Activated CD8-positive, alpha-beta memory T cell treated with anti-CD3 and anti-CD28 coated beads for 1 hour (primary cell): Measurements from ENCODE around the gene DNAJB11.

Source experiments
- DNase-seq, 2 donors: peaks; one replicate each; pipeline ENCODE4 v3.0.0-alpha.2; 2020; ENCODE audit warnings: low read depth in 1 of 2; ENCODE audit errors: extremely low read depth in 1 of 2

The DNAJB11 gene

DNA sequence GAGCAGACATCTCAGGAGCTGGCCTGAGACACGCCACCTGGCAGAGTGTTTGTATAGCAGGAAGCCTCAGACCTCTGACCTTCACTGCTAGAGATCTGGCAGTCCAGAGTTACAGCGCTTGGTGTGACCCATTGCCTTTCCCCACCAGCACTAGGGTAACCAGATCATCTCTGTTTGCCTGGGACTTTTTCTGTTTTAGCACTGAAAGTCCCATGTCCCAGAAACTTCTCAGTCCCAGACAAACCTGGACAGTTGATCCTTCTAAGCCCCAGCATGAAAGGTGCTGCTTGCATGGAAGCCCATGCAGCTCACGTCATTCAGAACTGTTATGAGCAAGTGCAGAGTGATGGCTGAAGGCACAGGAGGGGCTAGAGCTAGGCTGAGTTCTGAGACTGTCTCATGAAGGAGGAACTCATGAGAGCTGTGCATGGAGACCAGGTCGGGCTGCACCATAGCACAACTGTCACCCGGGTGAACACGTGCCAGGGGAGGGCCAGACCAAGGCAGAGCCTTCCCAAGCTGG lies 24.1 kb downstream of the DNAJB11 start:
- no peak for DNase-seq

DNA sequence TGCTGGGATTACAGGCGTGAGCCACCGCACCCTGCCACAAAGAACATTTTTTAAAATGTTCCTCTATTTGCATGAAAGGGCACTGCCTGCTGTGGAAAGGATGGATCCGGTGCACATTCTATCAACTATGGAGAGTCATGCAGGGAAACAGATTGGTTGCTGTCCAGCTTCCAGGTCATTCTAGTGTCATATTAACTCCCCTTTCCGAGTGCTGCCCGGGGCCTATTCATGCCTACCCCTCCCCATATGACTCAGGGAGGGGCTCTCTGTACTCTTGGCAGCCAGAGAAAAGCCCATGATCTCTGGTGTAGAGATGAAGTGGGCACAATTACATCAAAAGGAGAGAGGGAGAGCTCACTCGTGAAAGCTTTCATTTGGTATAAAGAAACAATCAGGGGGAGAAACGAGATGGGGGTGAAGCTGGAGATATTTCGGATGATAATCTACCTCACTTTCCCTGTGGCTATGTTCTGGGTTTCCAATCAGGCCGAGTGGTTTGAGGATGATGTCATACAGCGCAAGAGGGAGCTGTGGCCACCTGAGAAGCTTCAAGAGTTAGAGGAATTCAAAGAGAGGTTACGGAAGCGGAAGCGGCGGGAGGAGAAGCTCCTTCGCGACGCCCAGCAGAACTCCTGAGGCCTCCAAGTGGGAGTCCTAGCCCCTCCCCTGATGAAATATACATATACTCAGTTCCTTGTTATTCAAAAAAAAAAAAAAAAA lies 26.2 kb downstream of the DNAJB11 start:
- no peak for DNase-seq

DNA sequence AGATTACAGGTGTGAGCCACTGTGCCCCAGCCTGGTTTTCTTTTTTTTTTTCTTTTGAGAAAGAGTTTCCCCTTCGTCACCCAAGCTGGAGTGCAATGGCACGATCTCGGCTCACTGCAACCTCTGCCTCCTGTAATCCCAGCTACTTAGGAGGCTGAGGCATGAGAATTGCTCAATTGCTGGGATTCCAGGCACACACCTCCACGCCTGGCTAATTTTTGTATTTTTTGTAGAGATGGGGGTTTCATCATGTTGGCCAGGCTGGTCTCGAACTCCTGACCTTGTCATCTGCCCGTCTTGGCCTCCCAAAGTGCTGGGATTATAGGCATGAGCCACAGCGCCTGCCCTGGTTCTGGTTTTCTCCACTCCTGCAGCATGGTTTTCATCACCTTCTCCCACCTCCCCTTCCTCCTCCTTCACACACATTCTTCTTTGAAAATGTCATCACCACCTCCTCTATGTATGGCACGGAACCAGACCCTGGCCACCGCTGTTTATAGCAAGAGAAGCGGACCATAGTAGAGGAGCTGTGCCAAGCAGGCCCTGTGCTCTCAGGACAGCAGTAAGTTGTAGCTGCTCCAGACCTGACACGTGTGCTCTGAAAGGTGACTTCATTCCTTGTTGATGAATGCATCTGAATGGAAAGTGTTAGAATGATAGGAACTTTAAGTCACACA lies 27.7 kb downstream of the DNAJB11 start:
- DNase-seq, result no peak

DNA sequence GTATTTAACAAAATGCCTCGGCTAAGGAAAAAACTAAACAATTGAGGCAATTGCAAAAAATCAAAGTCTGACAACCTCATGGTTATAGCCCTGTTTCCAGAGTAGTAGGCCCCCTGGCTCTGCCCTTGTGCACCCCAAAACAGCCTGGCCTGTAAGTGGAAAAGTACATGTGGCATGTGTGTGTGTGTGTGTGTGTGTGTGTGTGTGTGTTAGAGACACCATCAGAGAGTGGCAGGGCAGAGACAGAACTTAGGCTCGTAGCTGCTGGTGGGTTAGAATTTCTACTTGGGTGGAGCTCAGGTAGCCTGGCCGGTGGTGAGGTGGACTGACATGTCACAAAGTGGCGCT lies 28.2 kb downstream of the DNAJB11 start:
- no peak for DNase-seq

DNA sequence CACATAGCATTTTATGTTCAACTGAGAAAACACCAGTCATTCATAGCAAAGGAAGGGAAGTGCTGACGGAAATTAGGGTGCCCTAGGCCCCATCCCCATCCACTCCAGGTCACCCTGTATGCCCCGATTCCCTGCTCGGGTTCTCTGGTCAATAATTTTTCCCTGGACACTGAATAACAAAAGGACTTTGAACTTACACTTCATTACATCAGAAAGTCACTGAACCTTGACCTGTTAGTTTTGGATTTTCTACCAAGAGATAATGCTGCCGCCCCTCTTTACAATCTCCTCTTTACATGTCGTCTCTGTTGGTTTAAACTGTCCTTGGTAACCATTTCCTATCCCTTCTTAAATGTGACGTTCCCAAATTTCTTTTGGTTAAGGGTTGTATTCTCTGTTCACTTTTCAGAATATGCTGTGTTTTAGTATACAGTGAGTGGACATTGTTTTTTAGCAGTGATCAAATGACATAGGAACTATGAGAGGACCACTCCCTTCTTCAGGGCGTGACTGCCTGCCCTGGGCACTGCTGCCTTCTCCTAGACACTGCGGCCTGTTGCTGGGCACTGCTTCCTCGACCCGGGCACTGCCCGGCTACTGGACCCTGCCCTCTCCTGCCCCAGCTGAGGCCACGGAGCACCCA lies 28.7 kb downstream of the DNAJB11 start:
- no peak for DNase-seq

DNA sequence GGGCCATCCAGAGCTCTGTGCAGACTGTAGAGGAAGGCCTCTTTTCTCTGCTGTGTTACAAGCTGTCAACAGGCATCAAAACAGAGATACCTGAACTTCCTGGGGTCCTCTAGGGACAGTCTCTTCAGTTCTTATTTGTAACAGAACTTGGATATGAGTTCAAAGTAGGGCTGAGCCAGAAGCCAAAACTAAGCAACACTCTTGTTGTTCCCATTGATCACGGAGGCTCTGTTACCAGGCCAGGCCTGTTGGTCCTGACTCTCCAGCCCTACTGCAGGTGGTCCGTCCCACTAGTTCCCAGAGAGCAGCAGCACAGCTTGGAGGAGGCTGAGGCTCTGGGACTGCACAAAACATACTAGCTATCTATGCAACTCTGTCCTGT lies 29.3 kb downstream of the DNAJB11 start:
- DNase-seq, result no peak

DNA sequence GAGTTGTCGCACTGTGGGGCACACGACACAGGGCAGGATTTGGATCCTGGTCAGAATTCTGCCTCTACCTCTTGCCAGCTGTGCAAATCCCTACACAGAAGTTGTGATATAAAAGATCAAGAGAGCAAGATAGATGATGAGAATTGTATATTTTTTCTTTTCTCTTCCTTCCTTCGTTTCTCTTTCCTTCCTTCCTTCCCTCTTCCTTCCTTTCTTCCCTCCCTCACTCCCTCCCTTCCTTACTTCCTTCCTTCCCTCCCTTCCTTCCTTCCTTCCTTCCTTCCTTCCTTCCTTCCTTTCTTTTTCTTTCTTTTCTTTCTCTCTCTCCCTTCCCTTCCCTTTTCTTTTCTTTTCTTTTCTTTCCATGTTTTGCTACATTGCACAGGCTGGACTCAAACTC lies 30.4 kb downstream of the DNAJB11 start:
- DNase-seq, result no peak

DNA sequence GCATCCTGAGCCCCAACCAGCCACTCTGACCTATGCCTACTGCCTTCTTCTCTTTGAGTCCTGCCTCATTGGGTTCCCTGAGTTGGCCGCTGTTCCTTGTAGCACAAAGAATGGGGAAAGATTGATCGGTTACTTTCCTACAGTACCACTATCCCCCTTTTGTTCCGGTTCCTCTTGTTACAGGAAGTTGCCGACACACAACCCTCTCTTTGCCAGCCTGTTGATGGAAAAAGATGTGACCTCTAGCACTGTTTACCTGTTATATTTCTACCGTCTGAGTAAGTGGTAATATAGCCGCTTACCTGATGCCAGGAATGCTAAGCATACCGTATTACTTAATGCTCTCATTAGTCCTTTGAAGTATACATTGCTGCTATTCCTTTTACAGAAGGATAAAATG lies 32.6 kb downstream of the DNAJB11 start:
- DNase-seq, result no peak

DNA sequence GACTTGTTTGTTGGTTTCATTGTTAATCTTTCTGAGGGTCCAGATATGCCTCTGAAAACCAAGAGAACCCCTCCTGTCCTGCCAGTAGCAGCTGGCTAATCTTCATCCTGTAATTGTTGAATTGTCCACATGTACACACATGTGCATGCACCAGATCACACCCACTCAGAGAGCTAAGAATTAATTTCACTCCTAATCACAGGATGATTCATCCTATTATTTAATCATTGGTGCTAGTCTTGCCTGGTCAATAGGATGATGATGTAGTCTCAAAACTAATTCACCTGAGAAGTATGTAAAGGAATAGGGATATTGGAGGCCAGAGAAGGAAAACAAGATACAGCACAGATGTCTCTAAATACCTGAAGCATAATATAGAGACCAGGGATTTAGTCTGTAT lies 34.6 kb downstream of the DNAJB11 start:
- no peak for DNase-seq

DNA sequence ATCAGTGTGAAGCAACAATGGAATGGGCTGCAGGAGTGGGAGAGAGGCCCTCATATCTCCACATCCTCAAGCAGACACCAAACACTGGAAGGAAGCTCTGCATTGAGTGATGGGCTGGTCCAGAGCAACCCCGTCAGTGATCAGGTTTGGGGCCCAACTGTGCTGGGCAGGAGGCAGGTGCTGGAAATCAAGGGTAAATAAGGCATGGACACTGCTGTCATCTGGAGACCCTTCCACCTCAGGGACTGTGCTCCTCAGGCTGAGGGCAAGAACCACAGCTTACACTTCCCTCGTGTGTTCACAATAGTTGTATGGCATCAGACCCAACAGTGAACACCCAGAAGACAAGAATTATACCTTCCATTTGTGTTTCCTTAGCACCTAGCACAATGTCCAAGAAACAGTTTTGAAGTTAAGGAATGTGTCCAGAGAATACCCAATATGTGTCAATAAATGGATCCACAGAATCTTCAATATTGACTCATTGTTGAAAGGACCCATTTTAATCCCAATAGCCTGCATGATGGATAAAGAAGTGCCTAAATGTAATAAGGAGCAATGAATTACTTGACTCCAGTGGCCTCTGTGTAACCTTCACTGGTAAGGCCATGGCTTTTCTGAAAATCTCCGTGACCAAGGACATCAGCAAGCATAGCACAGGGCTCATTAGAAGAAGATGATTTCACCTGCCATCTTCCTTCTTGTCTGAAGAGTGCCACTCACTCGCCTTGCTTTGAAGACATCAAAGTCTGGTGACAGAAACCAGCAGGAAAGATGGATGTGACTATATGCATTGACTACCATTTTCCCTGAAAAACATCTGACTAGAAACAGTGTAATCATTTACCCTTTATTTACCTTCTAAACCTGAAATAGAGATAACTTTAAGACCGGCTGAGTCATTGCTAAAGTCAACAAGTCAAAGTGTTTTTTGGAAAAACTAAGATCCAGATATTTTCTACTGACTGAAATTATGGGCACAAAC lies 35.3 kb downstream of the DNAJB11 start:
- DNase-seq, result no peak

DNA sequence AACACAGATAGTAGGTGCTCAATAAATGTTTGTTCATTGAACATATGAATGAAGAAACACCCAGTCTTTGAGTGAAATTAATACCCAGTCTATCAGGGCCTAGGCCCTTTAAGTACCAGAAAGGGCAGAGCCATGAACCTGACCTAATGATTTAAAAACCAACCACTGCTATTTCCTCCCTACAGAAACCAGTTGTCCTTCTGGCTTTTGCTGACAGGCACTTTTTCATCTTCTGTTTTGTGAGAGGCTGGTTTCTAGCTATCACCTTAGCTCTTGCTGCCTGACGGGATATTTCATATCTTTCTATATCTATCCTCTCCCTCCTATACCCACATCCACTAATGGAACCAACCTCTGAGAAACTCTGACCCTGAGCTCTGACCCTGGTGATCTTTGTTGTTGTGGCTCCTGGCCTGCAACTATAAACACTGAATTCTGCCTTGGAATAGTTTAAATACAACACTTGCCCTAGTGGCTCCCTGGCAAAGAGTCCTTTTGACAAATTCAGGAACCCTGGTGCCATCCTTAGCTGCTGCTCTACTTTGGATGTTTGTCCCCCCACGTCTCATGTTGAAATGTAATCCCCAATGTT lies 38.2 kb downstream of the DNAJB11 start:
- DNase-seq, result no peak

DNA sequence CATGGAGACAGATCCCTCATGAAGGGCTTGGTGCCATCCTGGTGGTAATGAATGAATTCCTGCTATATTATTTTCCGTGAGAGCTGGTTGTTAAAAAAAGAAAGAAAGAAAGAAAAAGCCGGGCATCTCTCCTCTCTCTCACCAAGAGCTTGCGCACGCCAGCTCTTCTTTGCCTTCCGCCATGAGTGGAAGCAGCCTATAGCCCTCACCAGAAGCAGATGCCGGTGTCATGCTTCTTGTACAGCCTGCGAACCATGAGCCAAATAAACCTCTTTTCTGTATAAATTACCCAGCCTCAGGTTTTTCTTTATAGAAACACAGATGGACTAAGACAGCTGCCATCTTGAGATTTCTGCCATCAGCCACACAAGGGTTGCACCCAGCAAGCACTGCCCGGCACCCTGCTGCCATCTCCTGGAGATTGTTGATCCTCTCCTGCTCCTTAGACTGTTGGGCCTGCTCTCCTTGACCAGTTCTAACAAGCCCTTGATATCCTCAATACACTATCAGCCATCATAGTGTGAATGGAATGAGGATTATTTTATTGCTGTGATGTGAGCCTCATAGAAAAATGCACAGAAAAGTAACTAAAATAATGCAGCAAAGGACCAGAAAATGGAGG lies 38.8 kb downstream of the DNAJB11 start:
- no peak for DNase-seq

DNA sequence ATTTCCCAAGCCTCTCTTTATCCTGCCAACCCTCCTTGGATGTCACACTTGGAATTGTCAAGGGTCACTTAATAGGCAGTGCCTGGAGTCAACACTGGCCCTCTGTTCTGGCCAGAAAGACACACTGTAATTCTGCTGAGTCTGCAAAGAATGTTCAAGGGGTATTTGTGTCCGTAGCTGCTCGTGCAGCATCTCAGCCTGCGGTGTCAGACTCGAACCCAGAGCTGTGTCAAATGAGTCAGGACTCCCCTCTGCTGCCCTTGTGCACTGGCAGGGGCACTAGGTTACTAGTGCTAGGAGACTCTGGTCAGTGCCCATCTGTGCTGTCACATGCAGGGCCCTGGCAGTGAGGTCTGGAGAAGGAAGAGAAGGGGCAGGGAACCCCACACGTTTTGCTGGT lies 41.5 kb downstream of the DNAJB11 start:
- DNase-seq, result no peak

DNA sequence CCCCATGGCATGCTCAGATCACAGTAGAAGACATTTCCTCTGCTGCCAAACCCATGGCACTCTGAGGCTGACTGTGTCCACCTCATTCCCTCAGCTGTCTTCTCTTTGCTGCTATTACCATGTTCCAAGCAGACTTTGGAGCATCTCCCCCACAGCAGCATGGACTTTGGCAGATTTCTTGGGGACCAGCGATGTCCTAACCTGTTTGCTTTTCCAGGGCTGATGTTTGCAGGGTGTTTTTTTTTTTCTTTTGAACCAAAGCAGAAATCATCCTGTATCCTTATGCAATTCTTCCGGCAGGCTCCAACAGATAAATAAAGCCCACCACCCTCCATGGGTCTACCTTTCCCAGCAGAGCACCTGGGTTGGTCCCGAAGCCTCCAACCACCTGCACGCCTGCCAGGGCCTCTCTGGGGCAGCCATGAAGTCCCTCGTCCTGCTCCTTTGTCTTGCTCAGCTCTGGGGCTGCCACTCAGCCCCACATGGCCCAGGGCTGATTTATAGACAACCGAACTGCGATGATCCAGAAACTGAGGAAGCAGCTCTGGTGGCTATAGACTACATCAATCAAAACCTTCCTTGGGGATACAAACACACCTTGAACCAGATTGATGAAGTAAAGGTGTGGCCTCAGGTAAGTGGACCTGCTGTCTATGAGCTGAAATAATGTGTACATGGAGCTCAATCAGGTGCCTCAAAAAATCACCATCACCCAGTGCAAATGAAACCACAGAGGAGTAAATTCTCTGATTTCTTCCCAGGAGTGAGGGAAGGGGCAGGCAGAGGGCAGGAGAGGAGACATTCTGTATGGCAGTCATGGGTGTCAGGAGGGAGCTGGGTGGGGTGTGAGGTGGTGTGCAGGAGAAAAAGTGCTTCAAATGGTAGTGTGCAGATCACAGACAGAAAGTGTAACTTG lies 42.5 kb downstream of the DNAJB11 start, which contains the start of gene AHSG:
Gene AHSG (plus strand): TSS at position 340 of the 916 bp plus-strand sequence. CDS start 82 bp downstream, at position 422.
- no peak for DNase-seq

DNA sequence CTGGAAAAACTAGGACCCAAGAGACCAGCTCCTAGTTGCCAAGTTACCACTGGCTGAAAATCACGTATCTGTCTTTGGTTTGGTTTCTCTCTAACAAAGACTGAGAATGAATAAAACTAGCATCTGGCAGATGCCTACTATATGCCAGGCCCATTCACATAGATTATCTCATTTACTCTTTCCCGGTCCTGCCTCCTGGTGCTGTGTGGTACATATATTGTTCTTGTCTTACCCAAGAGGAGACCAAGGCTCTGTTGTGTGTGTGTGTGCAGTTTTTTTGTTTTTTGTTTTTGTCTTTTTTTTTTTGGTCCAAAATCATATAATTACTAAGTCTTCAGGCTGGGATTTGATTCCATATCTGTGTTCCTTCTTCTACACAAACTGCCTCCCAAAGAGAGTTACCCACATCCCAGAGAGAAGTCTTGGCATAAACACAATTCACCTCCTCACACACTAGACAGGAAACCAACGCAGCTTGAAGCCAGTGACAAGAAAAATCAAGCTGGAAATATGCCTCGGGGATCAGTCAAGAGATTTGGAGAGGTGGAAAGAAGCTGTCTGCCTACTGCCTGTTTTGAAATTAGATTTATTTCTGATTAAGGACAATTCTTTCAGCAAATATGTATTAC lies 43.2 kb downstream of the DNAJB11 start:
- DNase-seq, result no peak

DNA sequence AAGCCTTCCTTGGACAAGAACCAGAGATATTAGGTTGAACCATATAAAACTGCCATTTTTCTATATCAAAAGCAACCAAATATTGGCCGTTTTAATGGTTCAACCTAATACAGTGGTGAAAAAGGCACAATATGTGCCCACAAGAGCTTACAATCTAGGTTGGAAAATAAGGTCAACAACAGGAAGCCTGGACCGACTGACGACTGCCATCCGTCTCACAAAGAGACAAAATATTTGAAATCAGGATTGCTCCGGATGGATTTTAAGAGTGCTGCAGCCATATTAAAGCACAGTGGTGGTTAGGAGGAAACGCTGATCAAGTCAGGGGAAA lies 43.7 kb downstream of the DNAJB11 start:
- no peak for DNase-seq

DNA sequence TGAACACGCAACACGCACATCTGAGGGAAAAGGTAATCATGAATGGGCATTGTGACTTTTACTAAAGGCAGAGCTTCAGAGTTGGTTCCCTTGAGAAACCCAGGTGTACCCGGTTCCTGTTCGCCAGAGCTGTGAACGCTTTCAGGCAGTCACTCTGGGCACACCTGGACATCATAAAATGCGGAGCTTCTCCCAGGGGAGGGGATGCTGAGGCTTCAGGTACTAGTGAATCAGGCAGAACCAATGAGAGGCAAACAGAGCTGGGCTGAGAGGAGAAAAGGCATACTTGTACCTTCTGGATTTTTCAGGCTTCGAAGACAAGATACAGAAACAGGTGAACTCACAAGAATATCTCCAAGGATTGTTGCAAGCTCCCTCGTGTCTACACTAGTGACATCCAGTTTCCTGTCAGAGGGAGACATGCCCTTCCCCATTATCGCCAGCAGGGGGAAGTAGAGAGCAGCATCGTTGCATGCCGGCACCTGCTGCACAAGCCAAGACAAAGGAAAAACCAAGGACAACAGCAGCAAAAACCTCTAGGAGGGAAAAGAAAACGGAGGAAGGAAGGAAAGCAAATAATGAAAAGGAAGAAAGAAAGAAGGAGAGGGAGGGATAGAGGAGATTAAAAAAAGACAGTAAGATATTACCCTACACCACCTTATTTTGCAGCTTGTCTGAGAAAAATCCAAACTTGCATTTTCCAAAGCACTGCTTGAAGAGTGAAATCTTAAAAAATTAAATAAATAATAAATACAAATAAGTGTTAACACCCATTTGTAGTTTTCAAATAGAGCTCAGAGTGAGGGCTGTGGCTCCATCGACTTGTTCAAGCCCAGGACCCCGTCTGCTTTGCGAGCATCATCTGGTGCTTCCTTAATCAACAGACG lies 44.3 kb downstream of the DNAJB11 start:
- DNase-seq, result peak; percentile 44 to 52

DNA sequence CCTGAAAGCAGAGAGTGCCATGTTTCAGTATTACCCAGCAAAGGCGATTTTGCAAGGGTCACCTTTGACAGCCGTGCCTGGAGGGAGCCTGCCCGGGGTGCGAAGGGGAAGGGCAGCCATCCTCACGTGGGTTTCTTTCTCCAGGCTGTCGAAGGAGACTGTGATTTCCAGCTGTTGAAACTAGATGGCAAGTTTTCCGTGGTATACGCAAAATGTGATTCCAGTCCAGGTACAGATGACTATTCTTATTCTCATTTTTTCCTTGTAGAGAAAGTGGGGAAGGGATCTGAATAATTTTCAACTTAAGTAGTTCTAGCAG lies 45.7 kb downstream of the DNAJB11 start:
- DNase-seq, result no peak
